HEK293T (cell line): ENCODE measurements around the gene ADAMTS19.

Experiments used
- BHLHE40 ChIP-seq: fragments of 450-650 bp; IDR thresholded peaks from 2 replicates; pipeline ENCODE4 v1.6.1; 2016; ENCODE audit warnings: mild to moderate bottlenecking, moderate library complexity, borderline replicate concordance
- CTBP1 ChIP-seq: fragments of 450-650 bp; IDR thresholded peaks from 2 replicates; pipeline ENCODE4 v1.6.1; 2016; ENCODE audit warnings: borderline replicate concordance
- ELF4 ChIP-seq: fragments of 450-650 bp; IDR thresholded peaks from 2 replicates; pipeline ENCODE4 v1.6.1; 2017; ENCODE audit warnings: antibody characterized with exemption
- FOXK2 ChIP-seq: fragments of 450-650 bp; IDR thresholded peaks from 2 replicates; pipeline ENCODE4 v1.6.1; 2016; ENCODE audit warnings: mild to moderate bottlenecking
- FOXM1 ChIP-seq: fragments of 450-650 bp; IDR thresholded peaks from 2 replicates; pipeline ENCODE4 v1.6.1; 2017; ENCODE audit warnings: mild to moderate bottlenecking, borderline replicate concordance
- NFRKB ChIP-seq: fragments of 450-650 bp; IDR thresholded peaks from 2 replicates; pipeline ENCODE4 v1.6.1; 2016; ENCODE audit warnings: mild to moderate bottlenecking, moderate library complexity
- PKNOX1 ChIP-seq: fragments of 450-650 bp; IDR thresholded peaks from 2 replicates; pipeline ENCODE4 v1.6.1; 2016
- SP1 ChIP-seq: fragments of 450-650 bp; IDR thresholded peaks from 2 replicates; pipeline ENCODE4 v1.6.1; 2017
- SUZ12 ChIP-seq: fragments of 450-650 bp; IDR thresholded peaks from 2 replicates; pipeline ENCODE4 v1.6.1; 2016; ENCODE audit warnings: mild to moderate bottlenecking
- TARDBP ChIP-seq: fragments of 450-650 bp; IDR thresholded peaks from 2 replicates; pipeline ENCODE4 v1.6.1; 2016

- no peak for TF ChIP-seq ELF4
- no peak for TF ChIP-seq TARDBP
- TF ChIP-seq FOXM1, result no peak
- TF ChIP-seq FOXK2, result no peak
- no peak for TF ChIP-seq BHLHE40
- no peak for TF ChIP-seq NFRKB
- no peak for TF ChIP-seq SUZ12
- no peak for TF ChIP-seq PKNOX1
- no peak for TF ChIP-seq SP1
- TF ChIP-seq CTBP1, result no peak
Observed at GRCh38 chr5:129499208-129499852, 39.2 kb downstream of the ADAMTS19 start.
